Thyroid gland (tissue), 4 donors: Measurements from ENCODE around the gene ZMYM4. TPM values are rescaled to one million over a fixed set of nuclear protein-coding genes. Genes with fewer than 3 reads are reported as not detected.
A peak's percentile ranks its signal among the peaks of the same experiment; 100 is the strongest.

Experiments used
- DNase-seq, 2 donors: peaks; one replicate each; pipeline ENCODE4 v3.0.0-alpha.2; 2019
- H3K27ac ChIP-seq, 3 donors: fragments of 200-600 bp; sonication (generic); 1 replicate in 2 of 3; 2 replicates in 1 of 3; pipeline ENCODE4 v1.5.1; 2016 to 2019; ENCODE audit warnings: mild to moderate bottlenecking in 1 of 3, moderate library complexity in 1 of 3
- H3K27me3 ChIP-seq: fragments of 200-600 bp; sonication (generic); one replicate; pipeline ENCODE4 v1.5.1; 2019
- H3K36me3 ChIP-seq, 2 donors: fragments of 200-600 bp; sonication (generic); one replicate each; pipeline ENCODE4 v1.5.1; 2016 to 2019
- H3K4me1 ChIP-seq, 2 donors: fragments of 200-600 bp; sonication (generic); one replicate each; pipeline ENCODE4 v1.5.1; 2017 to 2019
- H3K4me3 ChIP-seq, 3 donors: fragments of 200-600 bp; sonication (generic); replicated peaks in 1 of 3; 1 replicate in 2 of 3; 2 replicates in 1 of 3; pipeline ENCODE4 v1.5.1; 2016; ENCODE audit warnings: mild to moderate bottlenecking in 1 of 3
- H3K9me3 ChIP-seq: fragments of 200-600 bp; sonication (generic); one replicate; pipeline ENCODE4 v1.5.1; 2017
- POLR2A ChIP-seq, 2 donors: fragments of 450-650 bp; IDR thresholded peaks; one replicate each; pipeline ENCODE4 v1.6.1; 2017; ENCODE audit warnings: antibody characterized with exemption in 2 of 2, mild to moderate bottlenecking in 2 of 2, moderate library complexity in 1 of 2
- WGBS, 2 donors: methylation state at CpG; one replicate each; pipeline ENCODE4 v1.1.5; 2017; 5-methylcytosine and 5-hydroxymethylcytosine counted together
- intact Hi-C: fragments of 100-400 bp; cut with DNase I; formaldehyde crosslinking; loops from one replicate; pipeline ENCODE4 v1.15.1; 2023
- total RNA-seq, 4 donors: library from RNA; depleted of rRNA; stranded (reverse); fragments of >200 nt; gene quantifications; one replicate each; pipeline ENCODE4 v1.2.3, GENCODE V29; 2016
- TF ChIP-seq, protein P1 (sequence below), 6 experiments: fragments of 200-600 bp in 3 of 6; fragments of 450-650 bp in 3 of 6; sonication (generic) in 3 of 6; IDR thresholded peaks; one replicate each; pipeline ENCODE4 v1.5.1; 2016 to 2019; ENCODE audit warnings: antibody characterized with exemption in 6 of 6, mild to moderate bottlenecking in 2 of 6, inconsistent platforms in 1 of 6, moderate library complexity in 1 of 6

ZMYM4 gene
- total RNA-seq, 4 donors from 2014 or later, result 46.8 to 71.6 (median 56.0) TPM

DNA sequence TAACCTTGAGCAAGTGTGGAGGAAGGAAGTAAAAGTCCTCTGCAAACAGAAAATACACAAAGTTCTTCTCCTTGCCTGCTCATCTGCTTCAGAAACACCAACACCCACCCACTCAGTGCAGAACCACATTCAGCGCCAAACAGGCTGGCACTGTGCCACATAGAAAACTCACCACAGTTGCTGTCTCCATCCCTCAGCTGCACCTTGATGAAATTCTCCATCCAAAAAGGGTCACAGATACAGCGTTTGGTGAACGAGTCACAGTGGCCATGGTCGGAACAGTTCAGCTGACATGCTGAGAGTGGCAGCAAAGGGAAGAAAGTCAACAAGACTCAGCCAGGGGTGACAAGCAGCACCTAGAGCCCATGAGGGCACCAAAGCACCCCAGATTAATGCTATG is 174.2 kb downstream of the ZMYM4 start:
- no peak overlapping the region for H3K4me3 ChIP-seq
- peak; percentile 29 to 49 for DNase-seq
- peak overlapping the region in 1 of 3 donors; percentile 26 for H3K27ac ChIP-seq
- no peaks in the 10 kb centered on the region for H3K27me3 ChIP-seq
- no peak for TF ChIP-seq POLR2A (IDR thresholded peaks at IDR 0.05)
- TF ChIP-seq, protein P1, sequence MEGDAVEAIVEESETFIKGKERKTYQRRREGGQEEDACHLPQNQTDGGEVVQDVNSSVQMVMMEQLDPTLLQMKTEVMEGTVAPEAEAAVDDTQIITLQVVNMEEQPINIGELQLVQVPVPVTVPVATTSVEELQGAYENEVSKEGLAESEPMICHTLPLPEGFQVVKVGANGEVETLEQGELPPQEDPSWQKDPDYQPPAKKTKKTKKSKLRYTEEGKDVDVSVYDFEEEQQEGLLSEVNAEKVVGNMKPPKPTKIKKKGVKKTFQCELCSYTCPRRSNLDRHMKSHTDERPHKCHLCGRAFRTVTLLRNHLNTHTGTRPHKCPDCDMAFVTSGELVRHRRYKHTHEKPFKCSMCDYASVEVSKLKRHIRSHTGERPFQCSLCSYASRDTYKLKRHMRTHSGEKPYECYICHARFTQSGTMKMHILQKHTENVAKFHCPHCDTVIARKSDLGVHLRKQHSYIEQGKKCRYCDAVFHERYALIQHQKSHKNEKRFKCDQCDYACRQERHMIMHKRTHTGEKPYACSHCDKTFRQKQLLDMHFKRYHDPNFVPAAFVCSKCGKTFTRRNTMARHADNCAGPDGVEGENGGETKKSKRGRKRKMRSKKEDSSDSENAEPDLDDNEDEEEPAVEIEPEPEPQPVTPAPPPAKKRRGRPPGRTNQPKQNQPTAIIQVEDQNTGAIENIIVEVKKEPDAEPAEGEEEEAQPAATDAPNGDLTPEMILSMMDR (IDR thresholded peaks at IDR 0.05), result peak in 3 of 6 experiments; percentile 6 to 38 (median 23)
- H3K4me1 ChIP-seq, result peaks cover 0 to 17% of the 10 kb centered on the region in 2 donors
- peaks cover 34 to 52% of the 10 kb centered on the region in 2 donors for H3K36me3 ChIP-seq
- 51 to 71% methylated on average over 4 of the region's 4 CpGs for WGBS, 2 donors
- no peaks in the 10 kb centered on the region for H3K9me3 ChIP-seq
- intact Hi-C loops, result loop anchor here (10.0 kb wide), 1 partner anchor 332 kb away; no protein-coding TSS in a partner anchor

DNA sequence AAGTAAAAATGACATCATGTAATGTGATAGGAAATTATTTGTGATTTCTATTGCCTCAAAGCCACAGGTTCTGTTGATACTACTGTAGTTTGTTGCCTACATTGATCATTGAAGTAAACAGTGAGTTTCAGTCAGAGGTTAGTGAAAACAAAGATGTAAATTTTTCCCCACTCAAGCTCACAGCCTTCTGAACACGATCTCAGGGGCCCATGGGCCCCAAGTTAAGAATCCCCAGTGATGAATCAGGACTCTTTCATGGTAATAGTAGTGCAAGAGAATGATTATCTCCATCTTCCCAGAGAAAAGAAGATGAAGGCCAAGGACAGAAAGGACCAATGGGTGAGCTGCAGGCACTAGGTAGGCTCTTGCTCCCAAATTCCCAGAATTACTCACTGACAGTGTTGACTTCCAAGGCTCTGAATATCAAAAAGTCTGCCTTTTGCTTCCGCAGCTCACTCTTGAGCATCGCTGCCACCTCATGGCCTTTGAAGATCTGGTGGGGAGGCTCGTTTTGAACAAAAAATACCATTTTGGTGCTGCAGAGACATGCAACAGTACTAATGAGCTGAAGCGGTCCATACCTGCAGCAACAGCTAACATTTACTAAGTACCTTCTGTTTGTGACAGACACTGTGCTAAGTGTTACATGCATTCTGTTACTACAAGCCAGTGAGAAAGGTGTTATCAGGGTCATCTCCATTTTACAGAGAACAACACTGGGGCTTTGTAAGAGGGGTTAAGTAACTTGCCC is 175.4 kb downstream of the ZMYM4 start:
- no peak for DNase-seq
- Histone ChIP-seq H3K36me3 (peaks cover 32 to 51% of the 10 kb centered on the region in 2 donors), H3K27me3 (no peaks in the 10 kb centered on the region), H3K27ac (no peak overlapping the region), H3K4me1 (peaks cover 0 to 29% of the 10 kb centered on the region in 2 donors), H3K4me3 (no peak overlapping the region), H3K9me3 (no peaks in the 10 kb centered on the region)
- intact Hi-C loops, result loop anchor here (10.0 kb wide), 1 partner anchor 331 kb away; no protein-coding TSS in a partner anchor
- WGBS, 2 donors, result 88 to 89% methylated on average over 5 of the region's 5 CpGs
- TF ChIP-seq, protein P1 (IDR thresholded peaks at IDR 0.05), result no peak
- TF ChIP-seq POLR2A (IDR thresholded peaks at IDR 0.05), result no peak

DNA sequence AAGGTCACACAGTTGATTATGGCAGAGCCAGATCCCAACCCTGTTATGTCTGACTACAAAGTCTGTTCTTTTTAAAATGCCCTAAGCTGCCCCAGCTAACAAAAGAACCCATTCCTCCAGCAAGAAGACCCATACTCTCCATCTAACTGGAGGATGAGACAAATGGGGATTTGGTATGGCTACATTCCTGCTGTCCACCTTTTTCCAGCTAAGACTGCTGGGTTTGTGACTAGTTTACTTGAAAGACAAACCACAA is 175.9 kb downstream of the ZMYM4 start:
- DNase-seq, result no peak
- no peak overlapping the region for H3K4me3 ChIP-seq
- no peak overlapping the region for H3K27ac ChIP-seq
- H3K27me3 ChIP-seq, result no peaks in the 10 kb centered on the region
- intact Hi-C loops, result loop anchor here (10.0 kb wide), 1 partner anchor 330 kb away; no protein-coding TSS in a partner anchor
- no peaks in the 10 kb centered on the region for H3K9me3 ChIP-seq
- peaks cover 0 to 33% of the 10 kb centered on the region in 2 donors for H3K4me1 ChIP-seq
- H3K36me3 ChIP-seq, result peaks cover 28 to 48% of the 10 kb centered on the region in 2 donors
- TF ChIP-seq, protein P1 (IDR thresholded peaks at IDR 0.05), result no peak
- no peak for TF ChIP-seq POLR2A (IDR thresholded peaks at IDR 0.05)

DNA sequence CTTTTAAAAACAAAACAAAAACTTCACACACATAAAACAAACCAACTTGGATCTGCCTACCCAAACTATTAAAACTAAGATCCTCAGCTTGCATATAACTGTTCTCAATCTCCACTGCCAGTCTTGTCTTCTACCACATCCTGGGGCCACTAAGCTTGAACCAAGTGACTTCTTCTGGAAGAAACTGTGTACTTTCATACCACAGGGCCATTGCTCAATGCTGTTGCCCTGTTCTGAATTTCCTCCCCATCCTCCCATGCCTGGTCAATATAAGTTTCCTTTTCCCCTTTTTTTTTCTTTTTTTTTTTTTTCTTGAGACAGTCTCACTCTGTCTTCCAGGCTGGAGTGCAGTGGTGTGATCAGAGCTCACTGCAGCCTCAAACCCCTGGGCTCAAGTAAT is 178.8 kb downstream of the ZMYM4 start:
- TF ChIP-seq, protein P1 (IDR thresholded peaks at IDR 0.05), result no peak
- TF ChIP-seq POLR2A (IDR thresholded peaks at IDR 0.05), result no peak
- H3K4me1 ChIP-seq, result peaks cover 10 to 40% of the 10 kb centered on the region in 2 donors
- peaks cover 8 to 26% of the 10 kb centered on the region in 2 donors for H3K36me3 ChIP-seq
- H3K27ac ChIP-seq, result no peak overlapping the region
- no peak for DNase-seq
- H3K4me3 ChIP-seq, result no peak overlapping the region
- H3K27me3 ChIP-seq, result no peaks in the 10 kb centered on the region
- intact Hi-C loops, result loop anchor here (10.0 kb wide), 1 partner anchor 328 kb away; no protein-coding TSS in a partner anchor
- H3K9me3 ChIP-seq, result no peaks in the 10 kb centered on the region

DNA sequence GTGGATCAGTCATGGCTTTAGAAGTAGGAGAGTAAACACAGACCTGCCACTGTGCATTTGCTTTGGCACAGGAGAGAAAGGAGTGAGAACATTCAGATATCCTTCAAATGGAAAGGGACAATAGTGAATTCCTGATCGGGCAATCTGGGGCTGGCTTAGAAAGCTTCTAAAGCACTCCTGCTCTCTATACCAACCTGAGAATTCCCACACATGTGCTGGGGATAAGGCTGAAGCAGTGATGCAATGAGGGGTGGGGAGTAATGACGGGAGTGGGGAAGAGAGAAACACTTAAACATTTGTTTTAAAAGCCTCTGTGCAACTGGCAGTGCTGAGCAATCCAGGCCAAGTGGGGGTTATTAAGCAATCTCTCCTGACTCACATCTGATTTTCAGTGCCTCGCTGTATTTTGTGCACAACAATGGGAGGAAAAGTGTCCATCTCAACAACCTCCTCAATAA is 179.9 kb downstream of the ZMYM4 start:
- H3K27ac ChIP-seq, result peak overlapping the region in 2 of 3 donors; percentile 29 to 40
- no peaks in the 10 kb centered on the region for H3K9me3 ChIP-seq
- DNase-seq, result peak; percentile 61
- no peaks in the 10 kb centered on the region for H3K27me3 ChIP-seq
- H3K4me1 ChIP-seq, result peaks cover 20 to 41% of the 10 kb centered on the region in 2 donors
- H3K4me3 ChIP-seq, result no peak overlapping the region
- peaks cover 5 to 16% of the 10 kb centered on the region in 2 donors for H3K36me3 ChIP-seq
- 42 to 43% methylated on average over 3 of the region's 3 CpGs for WGBS, 2 donors
- TF ChIP-seq, protein P1 (IDR thresholded peaks at IDR 0.05), result no peak
- no peak for TF ChIP-seq POLR2A (IDR thresholded peaks at IDR 0.05)
- intact Hi-C loops, result loop anchor here (10.0 kb wide), 1 partner anchor 326 kb away; no protein-coding TSS in a partner anchor
